CD4-positive, alpha-beta T cell treated with Interleukin-21 for 1 hour (primary cell): Measurements from ENCODE around the gene TNS1.
"Not testable (repeated sequence)": the region's sequence is repeated elsewhere in the genome, so short reads cannot be mapped to it uniquely, and the experiment has no call there.

ENCODE experiments used
- DNase-seq: peaks from one replicate; pipeline ENCODE4 v3.0.0-alpha.2; 2020

Gene TNS1

DNA sequence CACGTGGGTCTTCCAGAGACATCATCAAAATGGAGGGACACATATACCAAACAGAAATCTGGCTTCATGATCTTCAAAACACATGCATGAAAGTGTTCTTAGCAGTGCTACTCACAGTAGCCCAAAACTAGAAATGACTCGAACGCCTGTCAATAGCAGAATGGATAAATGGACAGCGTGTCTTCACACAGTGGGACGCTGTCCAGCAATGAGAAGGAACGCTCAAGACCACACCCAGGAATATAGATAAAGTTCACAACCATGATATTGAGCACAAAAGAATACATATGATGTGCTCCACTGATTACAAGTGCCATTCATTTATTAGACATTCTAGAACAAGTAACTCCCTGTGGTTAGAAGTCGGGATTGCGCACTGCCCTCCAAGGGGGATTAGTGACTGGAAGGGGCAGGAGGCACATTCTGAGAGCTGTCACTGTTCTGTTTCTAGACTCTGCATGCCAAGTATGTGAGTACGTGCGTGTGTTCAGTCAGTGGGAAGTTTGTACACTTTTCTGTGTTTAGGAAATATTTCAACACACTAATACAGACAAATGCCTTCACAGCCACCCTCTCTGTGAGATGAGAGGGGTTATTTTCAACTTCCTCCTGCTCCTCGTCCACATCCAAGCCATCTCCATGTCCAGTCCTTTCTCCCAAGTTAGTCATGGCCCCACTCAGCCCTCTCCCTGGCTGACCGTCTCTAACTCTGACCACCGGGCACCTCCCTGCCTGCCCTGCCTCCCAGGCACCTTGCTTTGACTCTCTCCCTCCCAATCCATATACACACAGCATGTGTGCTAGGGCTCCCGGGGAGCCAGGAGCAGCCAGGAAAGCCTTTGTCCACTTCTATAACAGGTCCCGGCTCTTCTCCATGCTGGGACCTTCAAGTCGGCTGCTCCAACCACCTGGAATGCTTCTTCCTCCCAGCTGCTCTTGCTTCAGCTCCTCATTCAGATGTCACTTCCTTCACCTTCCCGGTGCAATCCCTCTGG lies 26.9 kb upstream of the TNS1 start:
- DNase-seq: no peak

DNA sequence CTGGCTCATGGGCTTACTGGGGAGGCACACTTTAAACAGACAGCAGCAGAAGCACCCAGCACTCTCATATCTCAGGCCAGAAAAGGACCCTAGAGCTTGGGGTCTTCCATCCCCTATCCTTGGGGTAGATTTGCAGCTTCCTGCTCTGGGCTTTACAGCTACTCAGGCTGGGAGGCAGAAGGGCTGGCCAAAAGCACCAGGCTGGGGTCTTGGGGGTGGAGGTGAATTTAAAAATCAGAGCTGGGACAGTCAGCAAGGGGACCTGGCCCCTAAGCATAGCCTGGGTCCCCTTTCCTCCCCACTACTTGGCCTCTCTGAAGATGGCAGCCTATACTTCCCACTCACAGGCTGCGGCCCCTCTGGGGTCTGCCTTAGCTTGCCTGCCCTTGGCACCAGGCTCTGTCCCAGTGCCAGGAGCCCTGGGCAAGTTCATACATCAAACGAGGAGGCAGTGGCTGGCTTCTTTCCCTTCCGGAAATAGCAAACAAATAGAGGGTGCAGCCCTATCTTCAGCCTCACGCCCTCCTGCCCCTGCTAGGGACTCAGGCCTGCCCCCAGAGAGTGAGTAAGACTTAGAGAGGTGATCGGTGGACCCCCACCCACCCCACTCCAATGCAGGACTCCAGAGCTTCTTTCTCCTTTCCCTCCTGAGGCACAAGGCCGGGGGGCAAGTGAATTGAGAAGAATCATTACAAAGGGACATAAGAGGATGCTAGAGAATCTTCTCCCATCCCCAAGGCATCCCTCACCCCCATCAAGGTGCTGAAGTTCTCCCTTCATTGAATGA lies 26.0 kb upstream of the TNS1 start:
- no peak for DNase-seq

DNA sequence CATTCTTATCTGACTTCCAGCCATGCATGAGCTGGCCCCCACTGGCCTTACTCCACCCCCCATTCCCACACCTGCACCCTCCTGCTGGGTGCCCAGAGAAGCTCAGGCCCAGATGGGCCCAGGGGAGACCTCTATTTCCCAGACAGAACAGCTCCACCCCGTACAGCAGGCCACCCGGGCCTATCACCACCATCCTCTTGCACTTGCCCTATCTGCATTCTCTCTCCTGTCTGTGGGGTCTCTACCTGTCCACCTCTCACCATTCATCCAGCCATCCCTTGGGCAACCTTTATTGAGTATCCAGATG lies 25.3 kb upstream of the TNS1 start:
- no peak for DNase-seq

DNA sequence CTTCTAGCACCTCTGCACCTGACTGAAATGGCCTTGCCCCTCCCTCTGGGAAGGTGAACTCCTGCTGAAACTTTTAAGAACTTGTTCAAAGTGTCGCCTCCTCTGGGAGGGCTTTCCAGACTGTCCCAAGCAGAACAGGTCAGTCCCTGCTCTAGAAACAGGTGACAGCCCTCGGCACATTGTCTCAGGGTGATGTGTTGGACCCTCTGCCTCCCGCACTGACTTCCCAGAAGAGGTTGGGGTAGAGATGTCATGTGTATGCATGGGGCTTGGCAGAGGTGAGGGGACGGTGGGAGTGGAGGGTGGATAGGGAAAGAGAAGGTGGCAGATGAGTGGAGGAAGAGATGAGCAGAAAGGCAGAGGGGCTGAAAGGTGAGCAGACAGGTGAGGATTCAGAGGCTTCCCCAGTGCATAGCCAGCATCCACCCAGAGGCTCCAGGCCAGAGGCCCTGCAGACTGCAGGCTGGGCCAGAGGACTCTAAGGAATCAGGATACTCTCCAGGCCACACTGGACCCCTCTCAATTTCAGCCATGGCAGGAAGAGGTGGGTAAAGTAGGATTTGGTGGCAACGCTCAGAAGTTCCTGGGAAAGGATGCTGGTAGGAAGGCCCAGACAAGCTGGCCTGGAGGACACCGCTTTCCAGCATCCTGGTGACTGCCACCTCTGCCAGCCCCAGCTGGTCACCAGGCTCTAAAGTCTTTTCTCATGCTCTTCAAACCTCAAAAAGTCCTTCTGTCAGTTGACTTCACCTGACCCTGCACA lies 24.8 kb upstream of the TNS1 start:
- no peak for DNase-seq

DNA sequence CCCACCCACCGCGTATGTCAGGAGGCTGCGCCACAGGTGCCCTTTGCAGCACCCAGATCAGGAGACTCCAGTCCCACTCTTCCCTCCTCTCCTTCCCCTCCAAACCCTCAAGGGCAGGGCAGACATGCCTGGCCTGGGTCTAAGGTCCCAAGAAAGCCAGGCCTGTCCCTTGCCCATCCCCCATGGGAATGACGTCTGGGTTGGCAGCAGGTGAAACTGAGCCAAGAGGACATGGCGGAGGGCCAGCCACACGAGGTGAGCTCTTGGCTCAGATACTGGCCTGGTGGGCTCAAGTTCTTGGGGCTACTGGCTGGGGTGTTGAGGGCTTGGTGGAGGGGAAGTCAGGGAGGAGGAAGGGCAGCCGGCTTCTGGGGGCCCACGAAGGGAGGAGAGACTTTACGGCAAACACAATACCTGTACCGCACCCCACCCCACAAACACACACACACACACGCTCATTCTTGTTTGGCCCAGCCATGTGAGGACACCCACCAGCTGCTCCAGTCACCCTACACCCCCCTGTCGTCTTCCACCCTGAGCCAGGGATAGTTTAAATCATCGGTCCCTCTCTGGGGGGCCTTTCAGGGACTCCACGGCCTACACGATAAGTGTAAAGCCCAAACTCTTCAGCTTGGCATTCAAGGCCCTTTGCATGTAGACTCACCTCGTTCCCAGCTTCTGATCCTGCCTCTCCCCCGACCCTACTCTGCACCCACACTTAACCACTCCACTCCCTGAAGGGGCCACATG lies 24.1 kb upstream of the TNS1 start:
- no peak for DNase-seq

DNA sequence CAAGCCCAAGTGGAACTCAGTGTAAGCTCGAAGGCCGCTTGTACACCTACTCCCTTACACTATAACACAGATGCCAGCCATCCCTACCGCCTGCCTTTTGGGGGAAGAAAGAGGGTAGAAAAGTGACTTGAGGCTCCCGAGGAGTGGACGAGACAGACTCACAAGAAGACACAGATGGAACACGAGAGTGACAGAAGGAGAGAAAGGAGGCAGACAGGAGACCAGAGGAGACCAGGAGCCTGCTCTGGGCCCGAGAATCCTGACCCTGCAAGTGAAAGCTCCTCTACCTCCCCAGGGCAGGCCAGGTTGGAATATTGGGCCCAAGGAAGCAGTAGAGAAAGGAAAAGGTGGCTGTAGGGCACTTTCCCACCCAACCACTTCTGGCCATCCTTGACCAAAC lies 23.4 kb upstream of the TNS1 start:
- no peak for DNase-seq

DNA sequence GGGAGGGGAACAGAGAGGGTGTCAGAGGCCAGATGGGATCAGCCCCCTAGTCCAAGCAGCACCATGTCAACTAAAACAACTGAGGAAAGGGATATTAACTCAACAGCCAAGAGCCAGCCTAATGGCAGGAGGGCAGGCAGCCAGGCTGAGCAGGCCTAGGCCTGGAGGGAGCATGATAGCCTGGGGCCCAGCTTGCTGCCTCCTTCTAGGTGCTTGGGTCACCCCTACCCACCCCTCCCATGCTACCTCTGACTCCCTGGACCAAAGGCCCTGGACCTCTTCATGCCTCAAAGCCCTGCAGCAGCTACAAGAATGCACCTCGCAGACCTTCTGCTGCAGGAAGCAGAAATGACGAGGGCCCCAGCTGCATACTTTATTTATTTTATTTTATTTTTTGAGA lies 22.1 kb upstream of the TNS1 start:
- no peak for DNase-seq

DNA sequence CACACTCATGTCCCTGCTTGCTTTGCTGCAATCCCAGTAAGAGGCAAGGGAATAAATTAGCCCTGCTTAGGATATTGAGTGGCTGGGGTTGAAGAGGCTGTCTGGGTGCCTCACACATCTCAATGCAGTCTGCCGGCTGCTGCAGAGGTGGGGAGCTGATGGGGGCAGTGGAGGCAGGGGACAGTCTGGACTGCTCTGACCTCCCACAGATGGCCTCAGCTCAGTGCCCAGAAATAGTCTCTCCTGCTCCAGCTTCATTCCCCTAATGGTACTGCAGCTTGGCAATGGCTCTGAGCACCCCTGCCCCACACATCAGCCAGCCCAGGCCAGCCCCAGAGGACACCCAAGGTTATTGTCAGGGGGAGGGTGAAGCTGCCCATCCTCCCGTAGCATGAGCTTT lies 21.5 kb upstream of the TNS1 start:
- DNase-seq: no peak

DNA sequence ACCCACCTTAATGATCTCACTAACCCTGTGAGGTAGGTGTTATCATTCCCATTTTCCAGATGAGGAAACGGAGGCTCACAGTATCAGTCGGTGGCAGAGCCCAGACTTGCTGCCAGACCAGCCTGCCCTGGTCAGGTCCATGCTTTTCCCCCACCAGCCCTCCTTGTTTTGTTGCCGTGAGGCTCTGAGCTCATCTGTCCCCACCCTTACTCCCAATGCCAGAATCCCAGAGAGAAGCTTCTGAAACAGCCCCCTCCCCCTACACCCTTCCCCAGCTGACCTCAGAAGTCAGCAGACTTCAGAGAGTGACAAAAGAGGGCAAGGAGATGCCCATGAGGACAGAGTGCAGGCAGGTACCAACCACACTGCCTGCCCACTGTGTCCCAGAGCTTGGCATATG lies 20.8 kb upstream of the TNS1 start:
- DNase-seq: no peak

DNA sequence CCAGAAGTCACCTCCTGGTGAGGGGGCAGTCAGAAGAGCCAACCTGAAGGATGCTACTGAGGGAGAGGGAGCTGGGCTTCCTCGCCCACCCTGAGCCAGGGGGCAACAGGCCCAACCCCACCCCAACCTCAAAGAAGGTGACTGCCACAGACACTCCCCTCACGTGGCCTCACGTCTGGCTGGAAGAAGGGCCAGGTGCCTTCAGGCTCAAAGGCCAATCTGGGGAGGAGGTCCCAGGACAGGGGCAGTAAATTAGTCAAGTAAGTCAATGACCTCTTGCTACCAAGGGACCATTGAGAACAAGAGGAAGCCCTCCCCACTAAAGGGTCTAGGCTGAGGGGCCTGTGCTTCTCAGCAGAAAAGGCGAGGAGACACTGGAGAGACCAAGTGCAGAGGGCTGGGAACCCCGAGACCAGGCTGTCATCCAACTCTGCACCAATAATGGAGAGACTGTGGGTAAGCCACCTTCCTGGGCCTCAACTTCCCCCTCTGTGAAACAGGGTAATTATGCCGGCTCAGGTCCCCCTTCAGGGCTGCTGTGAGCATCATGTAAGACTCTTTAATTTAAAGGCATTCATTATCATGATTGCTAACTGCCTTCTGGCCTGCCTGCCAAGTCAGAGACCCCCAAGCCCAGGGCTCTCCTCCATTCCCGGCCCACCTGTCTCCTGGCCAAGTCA lies 20.2 kb upstream of the TNS1 start:
- DNase-seq: no peak

DNA sequence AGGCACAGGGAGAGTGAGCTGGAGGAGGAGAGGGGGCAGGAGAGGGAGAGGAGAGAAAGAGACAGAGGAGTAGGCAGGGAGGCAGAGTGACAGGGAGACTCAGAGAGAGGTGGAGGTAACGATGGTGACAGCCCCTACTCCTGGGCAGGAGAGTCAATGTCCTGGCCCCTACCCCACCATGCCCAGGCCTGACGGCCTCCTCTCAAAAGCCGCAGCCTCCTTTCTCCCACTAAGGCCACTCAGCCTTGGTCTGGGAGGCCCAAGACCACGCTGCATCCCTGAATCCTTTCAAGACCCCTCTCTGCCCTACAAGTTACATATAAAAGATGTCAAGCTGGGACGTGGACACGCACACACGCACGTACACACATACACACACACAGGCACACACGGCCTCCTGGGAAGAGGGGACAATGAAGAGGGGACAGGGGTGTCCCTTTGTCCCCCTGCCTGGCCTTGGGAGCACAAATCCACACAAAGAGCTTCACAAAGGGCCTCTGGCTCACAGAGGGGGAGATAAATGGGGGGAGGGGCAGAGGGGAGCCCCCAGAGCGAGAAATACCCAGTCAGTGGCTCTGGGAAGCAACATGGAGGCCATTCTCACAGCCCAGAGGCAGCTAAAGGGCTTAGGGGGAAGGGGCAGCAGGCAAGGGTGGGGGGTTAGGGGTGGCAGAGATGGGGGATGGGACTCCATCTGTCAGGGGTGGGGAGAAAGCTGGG lies 19.5 kb upstream of the TNS1 start:
- DNase-seq: no peak

DNA sequence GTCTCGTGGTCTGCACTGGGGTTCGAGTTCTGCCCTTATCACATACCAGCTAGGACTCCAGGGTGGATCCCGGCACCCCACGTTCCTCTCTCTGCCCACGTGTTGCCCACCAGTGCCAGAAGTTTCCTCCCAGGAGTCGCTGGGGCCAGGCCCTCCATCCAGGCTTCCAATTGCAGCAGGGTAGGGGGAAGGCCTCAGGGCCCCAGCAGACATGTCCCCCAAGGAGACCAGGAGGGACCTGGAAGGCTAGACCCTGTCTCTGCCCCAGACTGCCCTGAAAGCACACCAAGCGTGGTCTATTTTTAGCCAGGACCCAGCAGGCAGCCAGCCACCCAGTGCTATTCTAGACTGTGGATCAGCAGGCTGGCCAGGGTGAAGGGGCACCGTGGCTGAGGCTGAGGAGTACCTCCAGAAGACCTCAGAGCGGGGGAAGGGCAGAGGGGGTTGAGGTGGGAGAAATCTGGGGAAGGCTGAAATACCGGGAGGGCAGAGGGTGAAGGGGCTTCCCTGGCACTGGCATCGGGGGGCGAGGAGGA lies 18.8 kb upstream of the TNS1 start:
- no peak for DNase-seq

DNA sequence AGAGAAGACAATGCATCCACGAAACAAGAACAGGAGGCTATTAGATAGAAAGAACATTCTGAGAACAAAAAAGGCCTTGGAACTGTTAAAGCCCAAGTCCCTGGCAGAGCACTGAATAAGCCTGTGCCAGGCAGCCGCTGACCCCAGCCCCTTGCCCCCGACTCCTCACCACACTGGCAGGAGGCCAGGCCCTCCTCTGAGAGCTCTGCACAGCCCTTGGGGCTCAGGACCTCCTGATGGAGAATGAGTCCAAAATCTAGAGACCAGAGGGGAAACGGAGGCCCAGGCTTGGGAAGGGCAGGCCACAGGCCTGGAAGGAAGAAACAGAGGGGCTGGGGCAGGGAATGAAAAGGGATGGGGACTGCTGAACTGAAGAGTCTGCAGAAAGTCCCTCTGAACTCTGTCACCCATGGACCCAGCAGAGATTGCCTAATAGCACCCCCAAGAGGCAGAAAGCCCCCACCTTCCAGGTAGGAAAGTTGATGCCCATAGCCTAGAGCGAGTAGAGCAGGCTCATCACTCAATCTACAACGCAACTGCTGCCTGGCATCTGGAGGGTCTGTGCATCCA lies 18.3 kb upstream of the TNS1 start:
- DNase-seq: no peak

DNA sequence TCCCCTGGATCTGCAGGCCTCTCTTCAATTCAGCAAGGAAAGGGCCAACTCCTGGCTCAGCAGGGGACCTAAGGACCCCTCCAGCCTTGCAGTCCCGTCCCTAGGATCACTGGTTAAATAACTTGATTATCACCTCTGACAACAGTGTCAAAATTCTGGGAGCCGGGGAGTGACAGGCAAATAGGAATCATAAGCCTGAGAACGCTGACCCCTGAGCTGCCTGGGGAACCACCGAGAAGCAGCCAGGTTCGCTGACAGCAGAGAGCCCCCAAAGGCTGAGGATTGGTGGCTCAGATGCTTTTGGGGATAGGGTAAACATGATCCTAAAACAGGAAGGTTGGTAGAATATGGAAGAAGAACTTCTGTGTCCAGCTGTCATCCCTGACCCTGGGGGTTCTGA lies 17.5 kb upstream of the TNS1 start:
- no peak for DNase-seq

DNA sequence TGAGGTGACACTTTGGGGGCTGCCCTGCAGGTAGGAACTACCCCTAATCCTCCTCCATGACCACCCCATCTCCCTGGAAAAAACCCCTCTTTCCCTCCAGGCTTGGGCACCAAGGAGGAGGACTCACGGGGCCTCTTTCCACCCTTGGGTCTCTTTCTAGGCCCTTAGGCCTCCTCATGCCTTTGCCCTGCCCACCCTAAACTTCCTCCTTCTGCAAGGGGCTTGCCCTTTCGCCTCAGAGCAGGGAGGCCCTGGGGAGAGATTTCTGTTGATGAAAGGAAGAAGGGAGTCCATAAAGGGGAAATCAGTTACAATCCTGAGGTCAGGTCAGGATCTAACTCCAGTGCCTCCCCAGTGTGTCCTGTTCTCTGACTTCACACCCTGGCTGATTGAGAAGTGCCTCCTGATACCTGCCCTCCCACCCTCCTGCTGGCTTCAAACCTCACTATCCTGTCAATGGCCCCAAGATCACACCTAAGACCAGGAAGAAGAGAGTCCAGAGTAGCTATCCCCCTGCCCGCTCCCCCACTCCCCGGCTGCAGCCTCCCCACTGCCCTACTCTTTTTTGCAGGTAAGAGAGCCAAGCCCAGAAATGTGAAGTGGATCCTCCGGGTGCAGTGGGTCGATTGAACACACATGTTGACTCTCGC lies 16.7 kb upstream of the TNS1 start:
- no peak for DNase-seq

DNA sequence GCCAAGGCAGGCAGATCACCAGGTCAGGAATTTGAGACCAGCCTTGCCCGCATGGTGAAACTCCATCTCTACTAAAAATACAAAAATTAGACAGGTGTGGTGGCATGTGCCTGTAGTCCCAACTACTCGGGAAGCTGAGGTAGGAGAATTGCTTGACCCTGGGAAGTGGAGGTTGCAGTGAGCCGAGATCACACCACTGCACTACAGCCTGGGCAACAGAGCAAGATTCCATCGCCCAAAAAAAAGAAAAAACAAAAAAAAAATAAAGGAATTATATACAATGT lies 16.0 kb upstream of the TNS1 start:
- not testable (repeated sequence) for DNase-seq

DNA sequence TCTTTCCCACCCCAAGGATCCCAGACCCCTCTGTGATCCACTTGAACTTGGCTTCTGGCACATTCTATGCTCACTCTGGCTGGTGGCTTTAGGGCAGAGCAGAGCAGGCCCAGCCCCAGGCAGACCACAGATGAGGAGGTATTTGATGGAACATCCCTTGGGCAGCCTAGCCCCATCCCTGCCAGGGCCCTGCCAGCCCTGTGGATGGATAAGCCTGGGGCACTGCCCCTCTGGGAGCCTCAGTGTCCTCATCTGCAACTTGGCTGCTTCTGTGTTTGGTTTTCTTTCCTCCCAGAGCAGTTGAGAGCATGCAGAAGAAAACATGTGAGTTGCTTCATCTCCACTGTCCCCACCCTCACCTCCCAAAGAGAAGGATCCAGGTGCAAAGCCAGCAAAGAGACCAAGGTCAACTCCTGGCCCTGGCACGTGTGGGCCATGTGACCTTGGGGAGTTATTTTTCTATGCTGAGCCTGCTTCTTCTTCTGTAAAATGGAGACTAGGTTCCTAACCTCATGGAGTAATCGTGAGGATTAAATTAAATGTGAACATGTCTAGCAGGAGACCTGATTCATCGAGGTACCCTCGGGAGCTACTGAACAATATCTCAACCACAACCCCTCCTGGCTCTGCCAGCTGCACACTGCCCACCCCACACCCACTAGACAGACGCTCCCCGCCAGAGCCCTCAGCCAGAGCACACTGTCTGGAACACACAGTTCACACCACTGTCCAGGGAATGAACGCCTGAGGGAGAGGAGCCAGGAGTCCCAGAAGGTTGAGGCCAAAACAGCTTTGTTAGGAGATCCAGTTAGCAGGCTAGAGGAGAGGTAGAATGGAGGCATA lies 14.6 kb upstream of the TNS1 start:
- no peak for DNase-seq

DNA sequence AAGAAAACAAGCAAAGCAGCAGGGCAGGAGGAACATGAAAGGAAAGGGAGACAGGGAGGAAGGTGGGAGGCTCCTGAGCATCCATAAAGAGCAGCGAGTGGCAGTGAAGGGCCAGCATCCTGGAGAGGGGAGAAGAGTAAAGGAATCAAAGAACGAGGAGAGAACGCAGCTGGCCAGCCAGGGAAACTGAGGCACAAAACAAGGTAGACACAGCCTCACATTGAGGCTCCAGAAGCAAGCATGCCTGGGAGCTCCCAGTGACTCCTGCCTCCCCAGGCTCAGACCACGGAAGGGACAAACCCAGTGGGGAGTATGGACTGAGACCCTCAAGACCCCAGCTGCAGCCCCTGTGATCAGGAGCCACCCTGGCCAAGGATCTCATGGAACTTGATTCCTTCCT lies 14.0 kb upstream of the TNS1 start:
- DNase-seq: no peak
